ENCODE measurements around the gene SFTPA1.
"Not testable (repeated sequence)": the region's sequence is repeated elsewhere in the genome, so short reads cannot be mapped to it uniquely, and the experiment has no call there.

The SFTPA1 gene

GRCh38 chr10:79615577-79615976 is 4.8 kb downstream of the SFTPA1 start:
- H3K4me3 ChIP-seq (ENCODE audit: low read depth, low read length): no peak overlapping the region
- in situ Hi-C loops (cut with HindIII; ENCODE audit: low sequenced_read_pairs): no loop called here
- no peak for TF ChIP-seq CTCF (IDR thresholded peaks at IDR 0.05; ENCODE audit: low read depth, low read length, missing control alignments)

GRCh38 chr10:79616164-79616563 is 5.4 kb downstream of the SFTPA1 start:
- no peak for TF ChIP-seq CTCF (IDR thresholded peaks at IDR 0.05; ENCODE audit: low read depth, low read length, missing control alignments)
- no peak for DNase-seq (ENCODE audit: low read depth)
- no peak overlapping the region for H3K4me3 ChIP-seq (ENCODE audit: low read depth, low read length)
- in situ Hi-C loops (cut with HindIII; ENCODE audit: low sequenced_read_pairs): no loop called here

More at GRCh38 chr10:79615577-79615976, 4.8 kb downstream of the SFTPA1 start:
- DNase-seq (ENCODE audit: low read depth): no peak

DNA sequence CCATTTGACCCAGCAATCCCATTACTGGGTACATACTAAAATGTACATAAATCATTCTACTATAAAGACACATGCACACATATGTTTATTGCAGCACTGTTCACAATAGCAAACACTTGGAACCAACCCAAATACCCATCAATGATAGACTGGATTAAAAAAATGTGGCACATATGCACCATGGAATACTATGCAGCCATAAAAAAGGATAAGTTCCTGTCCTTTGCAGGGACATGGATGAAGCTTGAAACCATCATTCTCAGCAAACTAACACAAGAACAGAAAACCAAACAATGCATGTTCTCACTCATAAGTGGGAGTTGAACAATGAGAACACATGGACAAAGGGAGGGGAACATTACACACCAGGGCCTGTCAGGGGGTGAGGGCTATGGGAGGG is 12.9 kb downstream of the SFTPA1 start:
- in situ Hi-C loops (cut with HindIII; ENCODE audit: low sequenced_read_pairs); H3K4me3 ChIP-seq (ENCODE audit: low read depth, low read length); DNase-seq (ENCODE audit: low read depth): not testable (repeated sequence)

GRCh38 chr10:79627075-79627474 is 16.3 kb downstream of the SFTPA1 start:
- TF ChIP-seq CTCF (IDR thresholded peaks at IDR 0.05; ENCODE audit: low read depth, low read length, missing control alignments): no peak
- in situ Hi-C loops (cut with HindIII; ENCODE audit: low sequenced_read_pairs): no loop called here

DNA sequence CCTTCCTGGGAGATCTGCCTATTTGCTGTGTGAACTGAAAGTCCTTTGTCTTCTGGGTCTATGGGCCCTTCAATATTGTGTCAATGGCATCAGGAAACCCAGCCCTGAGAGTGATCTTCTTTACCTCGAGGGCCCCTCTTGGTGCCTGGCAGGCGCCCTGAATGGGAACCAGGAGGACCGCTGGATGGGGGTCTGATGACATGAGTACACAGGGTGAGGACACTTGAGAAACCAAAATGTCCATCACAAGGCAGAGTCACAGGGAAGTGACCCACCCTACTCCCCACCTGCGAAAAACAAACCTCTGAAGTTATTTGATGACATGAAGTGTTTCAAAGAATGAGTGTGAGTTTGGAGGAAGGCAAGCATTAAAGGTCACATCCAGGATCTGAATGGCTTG is 17.3 kb downstream of the SFTPA1 start:
- DNase-seq (ENCODE audit: low read depth): no peak
- H3K4me3 ChIP-seq (ENCODE audit: low read depth, low read length): no peak overlapping the region
- in situ Hi-C loops (cut with HindIII; ENCODE audit: low sequenced_read_pairs): no loop called here
- TF ChIP-seq CTCF (IDR thresholded peaks at IDR 0.05; ENCODE audit: low read depth, low read length, missing control alignments): no peak

More at GRCh38 chr10:79627075-79627474, 16.3 kb downstream of the SFTPA1 start:
- no peak for DNase-seq (ENCODE audit: low read depth)
- no peak overlapping the region for H3K4me3 ChIP-seq (ENCODE audit: low read depth, low read length)

DNA sequence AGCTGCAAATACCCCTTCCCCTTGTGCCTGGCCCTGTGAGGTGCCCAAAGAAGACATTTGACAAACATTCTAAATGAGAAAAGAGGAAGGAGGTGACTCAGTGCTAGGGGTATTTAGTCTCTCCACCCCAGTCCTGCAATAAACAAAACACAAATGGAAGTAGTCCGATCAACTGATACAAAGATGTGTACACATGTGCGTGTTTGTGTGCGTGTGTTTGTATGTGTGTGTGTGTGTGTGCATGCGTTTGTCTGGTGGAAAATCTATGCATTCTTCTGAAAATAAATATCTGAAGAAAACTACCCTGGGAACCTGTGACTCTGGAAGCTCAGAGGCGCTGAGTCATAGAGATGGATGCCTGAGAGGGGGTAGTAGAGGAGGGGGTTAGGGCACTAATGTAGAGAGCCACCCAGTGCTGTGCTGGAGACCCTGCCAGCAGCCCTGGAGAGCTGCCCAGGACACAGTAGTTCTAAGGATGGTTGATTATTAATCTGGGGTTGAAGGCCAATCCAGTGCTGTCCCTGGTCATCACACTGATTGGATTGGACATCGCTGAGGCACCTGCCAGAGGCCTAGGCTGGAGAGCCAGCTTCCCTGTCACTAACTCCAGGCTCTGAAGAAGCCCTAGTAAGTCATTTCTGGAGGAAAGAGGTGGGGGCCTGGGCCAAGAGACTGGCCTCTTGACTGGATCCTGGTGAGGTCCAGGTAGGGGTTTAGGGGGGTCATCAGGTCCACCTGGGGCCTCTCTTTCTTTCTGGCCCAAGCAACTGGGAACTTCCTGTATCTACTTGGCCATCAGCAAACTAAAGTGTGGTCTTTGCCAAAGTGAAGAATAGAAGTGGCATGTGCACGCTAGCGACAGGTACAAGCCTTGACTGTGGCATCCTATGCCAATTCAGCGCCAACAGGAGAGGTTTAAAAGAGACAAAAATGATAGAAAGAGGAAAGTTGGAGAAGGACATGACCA is 18.5 kb downstream of the SFTPA1 start:
- no peak for TF ChIP-seq CTCF (IDR thresholded peaks at IDR 0.05; ENCODE audit: low read depth, low read length, missing control alignments)
- in situ Hi-C loops (cut with HindIII; ENCODE audit: low sequenced_read_pairs): no loop called here
- no peak for DNase-seq (ENCODE audit: low read depth)
- no peak overlapping the region for H3K4me3 ChIP-seq (ENCODE audit: low read depth, low read length)

DNA sequence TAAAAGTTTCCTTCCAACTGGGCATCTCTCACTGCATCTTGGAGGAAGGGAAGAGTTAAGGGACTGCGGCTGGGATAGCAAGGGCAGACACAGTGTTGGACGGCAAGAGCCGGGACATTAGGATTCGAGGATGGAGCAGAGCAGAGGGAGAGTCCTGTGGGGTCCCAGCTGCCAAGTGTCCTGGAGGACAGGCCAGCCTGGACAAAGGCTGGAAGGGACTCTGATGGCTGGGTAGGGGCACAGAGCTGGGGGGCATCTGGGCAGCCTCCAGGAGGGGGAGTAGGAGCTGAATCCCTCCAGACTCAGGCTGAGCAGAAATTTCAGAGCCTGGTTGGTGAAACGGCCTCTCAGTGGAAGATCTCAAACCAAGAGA is 19.2 kb downstream of the SFTPA1 start:
- TF ChIP-seq CTCF (IDR thresholded peaks at IDR 0.05; ENCODE audit: low read depth, low read length, missing control alignments): no peak
- in situ Hi-C loops (cut with HindIII; ENCODE audit: low sequenced_read_pairs): no loop called here
- DNase-seq (ENCODE audit: low read depth): no peak
- no peak overlapping the region for H3K4me3 ChIP-seq (ENCODE audit: low read depth, low read length)

DNA sequence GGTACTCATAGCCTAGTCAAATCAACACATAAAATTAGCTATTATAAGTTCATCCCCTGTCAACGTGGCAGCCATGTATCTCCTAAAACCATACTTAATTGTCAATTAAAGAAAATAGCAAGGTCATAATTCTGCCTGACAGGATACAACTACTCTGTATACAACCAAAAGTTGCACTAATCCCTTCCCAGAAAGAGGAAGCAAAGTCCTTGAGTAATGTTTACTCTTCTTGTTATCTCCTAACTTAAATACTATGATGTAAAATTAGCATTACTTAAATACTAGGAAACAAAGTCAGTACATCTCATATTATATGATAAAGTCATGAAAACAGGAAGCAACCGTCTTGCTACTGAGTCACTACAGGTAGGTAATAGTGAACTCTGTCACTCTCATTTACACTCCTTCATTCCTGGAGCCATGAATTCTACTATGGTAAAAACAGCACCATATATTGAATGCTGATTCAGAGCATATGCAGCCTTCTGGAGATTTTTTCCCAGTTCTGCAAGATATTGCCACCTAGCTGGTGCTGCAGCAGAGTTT is 26.0 kb downstream of the SFTPA1 start:
- in situ Hi-C loops (cut with HindIII; ENCODE audit: low sequenced_read_pairs); H3K4me3 ChIP-seq (ENCODE audit: low read depth, low read length): not testable (repeated sequence)

More for the DNA sequence above, 26.0 kb downstream of the SFTPA1 start:
- DNase-seq (ENCODE audit: low read depth): not testable (repeated sequence)
